ENCODE data around the gene GKN1.

GRCh38 chr2:69017835-69018234, 43.4 kb downstream of the GKN1 start:
- TF ChIP-seq CTCF (IDR thresholded peaks at IDR 0.05) (no peak), POLR2AphosphoS5 (IDR thresholded peaks at IDR 0.05) (no peak), POLR2A (IDR thresholded peaks at IDR 0.05) (no peak)

Measured in gastroesophageal sphincter (tissue), 3 donors.